ENCODE results near the gene PLA2G4E.

Gene PLA2G4E

DNA sequence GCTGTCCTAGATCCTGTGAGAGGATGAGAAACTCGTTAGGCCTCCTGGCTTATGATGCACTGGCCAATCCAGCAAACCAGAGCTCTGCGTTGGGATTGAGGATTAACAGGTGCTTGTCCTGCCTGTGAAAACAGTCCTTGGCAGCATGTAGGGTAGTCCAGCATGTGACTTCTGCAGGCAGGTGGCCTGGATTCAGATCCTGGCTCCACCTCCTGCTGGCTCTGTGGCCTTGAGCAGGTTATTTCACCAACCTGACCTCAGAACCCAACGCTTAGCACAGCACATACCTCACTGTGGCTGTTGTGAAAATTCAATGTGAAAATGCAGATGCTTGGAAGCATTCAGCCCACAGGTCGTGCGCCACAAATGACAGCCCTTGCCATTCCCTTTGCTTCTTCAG lies 40.0 kb upstream of the PLA2G4E start:
- no peak overlapping the region for H3K4me3 ChIP-seq (ENCODE audit: control insufficient read depth, low read depth, low read length)
- TF ChIP-seq, protein P1, sequence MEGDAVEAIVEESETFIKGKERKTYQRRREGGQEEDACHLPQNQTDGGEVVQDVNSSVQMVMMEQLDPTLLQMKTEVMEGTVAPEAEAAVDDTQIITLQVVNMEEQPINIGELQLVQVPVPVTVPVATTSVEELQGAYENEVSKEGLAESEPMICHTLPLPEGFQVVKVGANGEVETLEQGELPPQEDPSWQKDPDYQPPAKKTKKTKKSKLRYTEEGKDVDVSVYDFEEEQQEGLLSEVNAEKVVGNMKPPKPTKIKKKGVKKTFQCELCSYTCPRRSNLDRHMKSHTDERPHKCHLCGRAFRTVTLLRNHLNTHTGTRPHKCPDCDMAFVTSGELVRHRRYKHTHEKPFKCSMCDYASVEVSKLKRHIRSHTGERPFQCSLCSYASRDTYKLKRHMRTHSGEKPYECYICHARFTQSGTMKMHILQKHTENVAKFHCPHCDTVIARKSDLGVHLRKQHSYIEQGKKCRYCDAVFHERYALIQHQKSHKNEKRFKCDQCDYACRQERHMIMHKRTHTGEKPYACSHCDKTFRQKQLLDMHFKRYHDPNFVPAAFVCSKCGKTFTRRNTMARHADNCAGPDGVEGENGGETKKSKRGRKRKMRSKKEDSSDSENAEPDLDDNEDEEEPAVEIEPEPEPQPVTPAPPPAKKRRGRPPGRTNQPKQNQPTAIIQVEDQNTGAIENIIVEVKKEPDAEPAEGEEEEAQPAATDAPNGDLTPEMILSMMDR (IDR thresholded peaks at IDR 0.05; ENCODE audit: control insufficient read depth, insufficient read depth, low read depth, low read length, missing control alignments), result no peak
- DNase-seq (ENCODE audit: low read depth), result no peak

DNA sequence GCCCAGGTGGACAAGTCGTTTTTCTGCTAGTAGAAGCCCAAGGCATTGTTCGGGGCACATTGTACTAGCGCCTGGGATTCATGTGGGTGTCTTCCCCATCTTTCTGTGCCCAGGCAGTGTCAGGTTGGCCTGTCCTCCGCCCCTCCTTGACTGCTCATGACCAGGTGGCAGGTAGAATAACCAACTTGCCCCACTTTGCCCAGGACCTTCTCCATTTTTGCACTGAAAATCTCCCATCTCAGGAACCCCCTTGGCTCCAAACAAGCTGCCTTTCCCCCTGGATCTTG lies 39.6 kb upstream of the PLA2G4E start:
- DNase-seq (ENCODE audit: low read depth), result no peak
- TF ChIP-seq, protein P1 (IDR thresholded peaks at IDR 0.05; ENCODE audit: control insufficient read depth, insufficient read depth, low read depth, low read length, missing control alignments), result no peak
- H3K4me3 ChIP-seq (ENCODE audit: control insufficient read depth, low read depth, low read length), result no peak overlapping the region

DNA sequence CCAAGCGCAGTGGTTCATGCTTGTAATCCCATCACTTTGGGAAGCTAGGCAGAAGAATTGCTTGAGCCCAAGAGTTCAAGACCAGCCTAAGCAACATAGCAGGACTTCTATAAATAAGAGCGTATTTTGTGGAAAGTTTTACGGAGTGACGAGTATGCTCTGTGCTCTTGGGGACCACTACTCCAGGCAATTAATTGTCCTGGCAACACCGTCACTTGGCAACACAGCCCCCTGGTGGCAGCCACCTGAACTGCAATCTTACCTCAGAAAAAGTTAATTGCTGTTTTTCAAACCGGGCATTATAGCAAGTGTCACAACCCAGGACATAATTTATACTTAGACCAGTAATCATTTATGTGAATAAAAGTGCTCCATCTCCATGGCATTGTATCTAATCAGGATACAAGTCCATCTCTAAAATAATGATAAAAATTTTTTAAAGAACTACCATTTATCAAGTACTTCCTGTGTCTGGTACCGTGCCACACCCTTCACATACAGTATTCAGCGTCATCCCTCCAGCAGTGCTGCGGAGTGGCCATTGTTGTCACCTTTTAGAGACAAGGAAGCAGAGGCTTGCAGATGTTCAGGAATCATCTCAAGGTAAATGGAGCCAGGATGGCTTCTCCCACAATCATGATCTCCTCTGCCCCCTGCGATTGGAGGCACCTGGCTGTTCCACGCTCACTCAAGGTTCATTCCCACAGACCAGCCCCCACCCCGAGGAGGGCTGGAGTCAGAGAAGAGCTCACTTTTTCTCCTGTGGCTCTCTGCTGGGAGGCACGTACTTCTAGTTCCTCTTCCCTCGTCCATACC lies 39.0 kb upstream of the PLA2G4E start:
- no peak overlapping the region for H3K4me3 ChIP-seq (ENCODE audit: control insufficient read depth, low read depth, low read length)
- no peak for DNase-seq (ENCODE audit: low read depth)
- TF ChIP-seq, protein P1 (IDR thresholded peaks at IDR 0.05; ENCODE audit: control insufficient read depth, insufficient read depth, low read depth, low read length, missing control alignments), result peak; percentile 87

DNA sequence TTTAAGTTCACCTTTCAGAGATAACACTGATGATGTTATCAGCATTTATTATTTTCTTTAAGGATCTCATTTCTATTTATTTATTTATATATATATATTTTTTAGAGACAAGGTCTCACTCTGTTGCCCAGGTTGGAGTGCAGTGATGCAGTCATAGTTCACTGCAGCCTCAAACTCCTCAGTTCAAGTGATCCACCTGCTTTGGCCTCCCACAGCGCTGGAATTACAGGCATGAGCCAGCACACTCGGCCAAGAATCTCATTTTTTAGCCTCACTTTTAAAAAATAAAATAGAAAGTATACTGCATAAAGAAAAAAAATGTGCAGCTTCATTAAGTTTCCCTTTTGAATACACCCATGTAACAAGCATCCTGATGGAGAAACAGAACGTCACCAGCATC lies 37.9 kb upstream of the PLA2G4E start:
- TF ChIP-seq, protein P1 (IDR thresholded peaks at IDR 0.05; ENCODE audit: control insufficient read depth, insufficient read depth, low read depth, low read length, missing control alignments), result no peak
- no peak overlapping the region for H3K4me3 ChIP-seq (ENCODE audit: control insufficient read depth, low read depth, low read length)
- DNase-seq (ENCODE audit: low read depth), result no peak

DNA sequence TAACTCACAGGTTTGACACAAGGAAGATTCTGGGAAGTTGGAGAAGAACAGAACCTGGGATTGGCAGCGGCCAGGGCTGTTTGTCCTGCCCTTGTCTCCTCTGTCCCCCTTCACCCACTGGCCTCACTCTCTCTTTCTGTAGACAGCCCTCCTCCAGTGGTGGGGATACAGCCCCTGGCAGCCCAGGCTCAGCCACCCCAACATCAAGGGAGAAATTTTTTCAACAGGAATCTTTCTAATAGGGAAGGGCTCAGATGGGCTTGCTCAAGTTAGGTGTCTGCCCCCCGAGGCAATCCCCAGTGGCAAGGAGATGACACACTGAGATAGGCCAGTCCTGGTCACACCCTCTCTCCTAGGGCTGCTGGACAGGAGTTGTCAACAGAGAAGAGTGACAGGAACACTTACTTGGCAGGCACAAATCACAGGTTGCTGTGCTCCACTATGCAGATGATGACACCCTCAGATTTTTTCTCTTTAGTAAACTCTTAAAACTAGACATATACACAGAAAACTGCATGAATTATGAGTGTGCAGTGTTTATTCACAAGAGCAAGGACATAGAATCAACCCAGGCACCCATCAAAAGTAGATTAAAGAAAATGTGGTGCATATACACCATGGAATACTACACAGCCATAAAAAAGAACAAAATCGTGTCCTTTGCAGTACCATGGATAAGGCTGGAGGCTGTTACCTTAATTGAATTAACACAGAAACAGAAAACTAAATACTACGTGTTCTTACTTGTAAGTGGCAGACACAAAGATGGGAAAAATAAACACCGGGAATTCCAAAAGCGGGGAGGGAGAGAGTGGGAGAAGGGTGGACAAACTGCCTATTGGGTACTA lies 37.2 kb upstream of the PLA2G4E start:
- no peak overlapping the region for H3K4me3 ChIP-seq (ENCODE audit: control insufficient read depth, low read depth, low read length)
- no peak for DNase-seq (ENCODE audit: low read depth)
- TF ChIP-seq, protein P1 (IDR thresholded peaks at IDR 0.05; ENCODE audit: control insufficient read depth, insufficient read depth, low read depth, low read length, missing control alignments), result no peak

DNA sequence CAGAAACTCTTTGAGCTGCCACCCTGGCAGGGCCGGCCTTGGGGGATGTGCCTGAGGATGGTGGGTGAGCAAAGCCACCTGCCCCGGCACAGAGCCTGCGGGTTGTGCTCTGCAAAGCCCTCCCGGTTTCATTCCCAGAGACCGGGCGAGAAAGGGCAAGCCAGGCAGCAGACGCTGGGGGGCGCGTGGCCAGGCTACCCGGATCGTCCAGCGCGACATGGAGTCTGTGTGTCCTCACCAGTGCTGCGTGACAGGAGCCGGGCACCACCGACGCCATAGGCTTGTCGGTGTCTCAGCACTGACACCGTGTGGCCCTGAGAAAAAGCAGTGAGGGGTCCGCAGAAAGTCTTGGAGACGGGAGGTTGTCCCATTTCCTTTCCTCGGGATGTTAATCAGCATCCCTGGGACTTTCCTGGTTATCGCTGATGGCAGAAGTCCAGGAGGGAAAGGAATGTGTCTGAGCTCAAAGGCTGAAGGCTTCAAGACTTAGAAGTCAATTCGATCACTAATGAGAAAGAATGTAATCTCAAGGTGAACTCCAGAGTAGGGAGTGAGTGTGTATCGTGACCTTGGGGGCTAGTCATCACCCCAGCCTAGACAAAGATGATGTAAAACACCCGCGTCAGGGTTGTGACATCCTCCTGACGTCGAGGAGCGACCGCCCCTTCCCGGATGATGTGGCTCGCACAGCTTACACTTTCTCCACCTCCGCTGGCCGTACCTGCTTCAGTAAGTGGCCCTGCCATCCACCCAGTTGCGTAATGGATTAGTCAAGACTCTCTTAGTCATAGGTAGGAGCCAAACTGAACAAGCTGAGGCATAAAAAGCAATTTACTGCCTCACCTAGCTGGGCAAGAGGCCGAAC lies 36.3 kb upstream of the PLA2G4E start:
- TF ChIP-seq, protein P1 (IDR thresholded peaks at IDR 0.05; ENCODE audit: control insufficient read depth, insufficient read depth, low read depth, low read length, missing control alignments), result peak; percentile 64
- peak overlapping the region; percentile 2 for H3K4me3 ChIP-seq (ENCODE audit: control insufficient read depth, low read depth, low read length)
- no peak for DNase-seq (ENCODE audit: low read depth)

Data from AG09309 (cell line).